GM19099 (cell line): ENCODE data around the gene SPI1.

Experiments used
- POLR2A ChIP-seq: IDR thresholded peaks from 3 replicates; pipeline ENCODE4 v1.6.1; 2011; ENCODE audit warnings: low read depth; ENCODE audit not compliant: insufficient read length; ENCODE audit errors: extremely low read depth

Gene SPI1

DNA sequence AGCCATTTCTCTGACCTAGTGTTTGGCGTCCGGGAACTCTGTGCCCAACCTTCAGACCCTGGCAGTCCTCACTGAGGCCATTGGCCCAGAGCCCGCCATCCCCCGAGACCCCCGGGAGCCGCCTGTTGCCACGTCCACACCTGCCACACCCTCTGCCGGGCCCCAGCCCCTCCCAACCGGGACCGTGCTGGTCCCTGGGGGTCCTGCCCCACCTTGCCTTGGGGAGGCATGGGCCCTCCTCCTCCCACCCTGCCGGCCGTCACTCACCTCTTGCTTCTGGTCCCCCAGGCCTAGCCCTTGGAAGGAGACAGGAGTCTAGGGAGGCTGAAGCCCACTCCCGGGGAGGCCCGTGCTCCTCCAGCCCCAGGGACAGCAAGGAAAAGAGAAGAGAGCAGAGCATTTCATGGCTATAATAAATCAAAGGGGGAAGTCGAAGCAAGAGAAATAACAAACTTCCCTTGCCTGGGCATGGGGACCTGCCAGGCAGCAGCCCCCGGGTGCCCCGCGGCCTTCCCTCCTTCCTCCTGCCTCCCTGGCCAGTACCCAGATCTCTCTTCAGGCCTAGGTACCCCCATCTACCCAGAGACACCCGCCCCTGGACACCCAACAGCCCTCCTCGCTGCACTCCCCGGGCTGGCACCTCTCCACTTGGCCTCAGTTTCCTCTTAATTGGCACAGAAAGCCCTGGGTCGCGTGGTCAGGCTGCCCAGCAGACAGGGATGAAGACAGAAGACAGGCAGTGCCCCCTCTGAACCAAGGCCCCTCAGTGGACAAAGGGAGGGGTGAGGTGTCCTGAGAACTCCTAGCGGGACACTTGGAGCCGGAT lies 17.1 kb upstream of the SPI1 start:
- TF ChIP-seq POLR2A: no peak

DNA sequence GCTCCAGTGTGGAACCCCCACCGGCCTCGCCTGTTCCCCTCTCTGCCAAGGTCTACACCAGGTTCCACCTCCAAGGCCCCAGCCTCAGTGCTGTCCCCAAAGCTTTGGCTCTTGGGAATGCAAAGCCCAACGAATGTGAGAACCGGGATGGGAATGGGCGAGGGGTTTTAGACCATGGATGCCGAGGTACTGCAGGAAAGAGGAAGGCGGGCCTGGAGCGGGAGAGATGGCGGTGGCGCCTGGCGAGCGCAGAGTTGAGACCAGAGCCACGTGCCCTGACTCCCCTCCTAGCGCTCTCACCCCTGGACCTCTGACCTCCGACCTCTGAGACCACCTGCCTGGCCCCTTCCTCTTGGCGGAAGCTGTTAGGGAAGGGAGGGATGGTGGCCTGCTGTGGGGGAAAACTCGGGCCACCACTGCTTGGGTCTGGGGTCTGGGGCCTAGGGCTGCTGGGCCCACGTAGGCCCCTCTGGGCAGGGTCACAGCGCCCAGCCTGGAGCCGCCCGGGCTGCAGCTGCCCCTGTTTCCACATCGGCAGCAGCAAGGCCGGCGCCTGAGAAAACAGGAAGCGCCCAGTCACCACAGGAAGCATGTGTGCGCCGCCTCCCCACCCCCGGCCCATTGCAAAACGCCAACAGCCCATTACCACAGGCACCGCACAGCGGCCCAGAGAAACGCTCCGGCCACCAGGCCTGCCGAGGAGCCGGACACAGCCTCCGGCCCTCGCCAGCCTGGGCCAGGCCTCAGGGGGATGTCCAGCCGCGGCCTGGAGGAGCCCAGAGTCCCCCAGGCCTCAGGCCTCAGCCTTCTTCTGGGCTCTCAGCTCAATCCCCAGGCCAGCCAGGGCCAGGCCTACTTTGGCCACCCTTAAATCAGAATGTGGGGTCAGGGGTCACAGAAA lies 16.2 kb upstream of the SPI1 start:
- TF ChIP-seq POLR2A: peak; percentile 84

GRCh38 chr11:47394050-47394321 lies 15.6 kb upstream of the SPI1 start:
- TF ChIP-seq POLR2A: no peak

- TF ChIP-seq POLR2A: no peak
Measured at GRCh38 chr11:47393163-47394049, 15.1 kb upstream of the SPI1 start.

DNA sequence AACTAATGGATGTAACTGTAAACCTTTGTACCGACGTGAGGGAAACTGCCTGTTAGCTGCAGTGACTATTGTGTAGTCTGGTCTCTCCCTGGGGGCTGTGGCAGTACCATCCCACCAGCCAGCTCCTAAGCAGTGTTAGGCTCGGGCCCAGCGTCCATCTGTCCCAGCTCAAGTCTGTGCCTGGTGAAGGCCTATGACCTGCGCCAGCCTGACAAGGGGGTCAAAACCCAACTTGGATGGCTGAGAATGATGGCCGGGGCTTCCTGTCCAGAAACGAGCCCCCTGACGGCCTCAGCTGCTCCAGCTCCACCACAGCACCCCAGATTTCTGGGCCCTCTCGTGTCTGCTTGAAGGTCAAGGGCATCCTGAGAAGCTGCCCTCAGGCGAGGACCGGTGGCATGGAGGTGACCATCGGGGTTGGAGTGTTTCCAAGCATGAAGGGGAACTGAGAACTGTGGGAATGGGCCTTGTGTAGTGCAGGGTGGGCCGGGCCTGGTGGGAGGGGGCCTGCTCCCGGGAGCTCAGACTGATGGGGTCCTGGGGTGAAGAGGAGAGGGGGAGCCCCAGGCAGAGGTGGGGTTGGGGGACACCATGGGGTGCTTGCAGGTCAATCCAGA lies 14.3 kb upstream of the SPI1 start:
- no peak for TF ChIP-seq POLR2A

GRCh38 chr11:47391711-47392432 lies 13.5 kb upstream of the SPI1 start:
- no peak for TF ChIP-seq POLR2A

DNA sequence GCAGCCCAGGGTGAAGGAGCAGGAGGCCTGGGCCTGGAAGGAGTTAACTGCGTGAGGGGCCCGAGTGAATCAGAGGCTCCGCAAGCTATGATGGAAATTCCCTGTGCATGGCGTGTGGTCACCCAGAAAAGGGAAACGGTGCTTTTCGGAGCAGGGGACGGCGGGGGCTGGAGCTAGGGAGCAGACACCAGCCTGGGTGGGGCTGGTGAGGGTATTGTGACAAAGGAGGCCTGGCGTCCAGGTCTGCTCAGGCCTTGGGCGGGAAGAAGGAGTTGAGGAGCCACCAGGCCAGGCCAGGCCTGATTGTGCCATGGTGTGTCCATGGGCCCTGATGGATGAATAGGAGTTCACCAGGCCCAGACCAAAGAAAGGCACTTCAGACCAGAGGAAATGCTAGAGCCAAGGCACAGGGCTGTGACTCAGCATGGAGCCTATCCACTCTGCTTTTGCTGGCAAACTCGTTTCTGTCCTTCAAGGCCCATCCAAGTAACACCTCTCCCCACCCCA lies 12.8 kb upstream of the SPI1 start:
- TF ChIP-seq POLR2A: no peak

- TF ChIP-seq POLR2A: no peak
Measured at GRCh38 chr11:47390422-47390760, 12.0 kb upstream of the SPI1 start.

GRCh38 chr11:47389577-47390421 lies 11.5 kb upstream of the SPI1 start:
- TF ChIP-seq POLR2A: no peak

DNA sequence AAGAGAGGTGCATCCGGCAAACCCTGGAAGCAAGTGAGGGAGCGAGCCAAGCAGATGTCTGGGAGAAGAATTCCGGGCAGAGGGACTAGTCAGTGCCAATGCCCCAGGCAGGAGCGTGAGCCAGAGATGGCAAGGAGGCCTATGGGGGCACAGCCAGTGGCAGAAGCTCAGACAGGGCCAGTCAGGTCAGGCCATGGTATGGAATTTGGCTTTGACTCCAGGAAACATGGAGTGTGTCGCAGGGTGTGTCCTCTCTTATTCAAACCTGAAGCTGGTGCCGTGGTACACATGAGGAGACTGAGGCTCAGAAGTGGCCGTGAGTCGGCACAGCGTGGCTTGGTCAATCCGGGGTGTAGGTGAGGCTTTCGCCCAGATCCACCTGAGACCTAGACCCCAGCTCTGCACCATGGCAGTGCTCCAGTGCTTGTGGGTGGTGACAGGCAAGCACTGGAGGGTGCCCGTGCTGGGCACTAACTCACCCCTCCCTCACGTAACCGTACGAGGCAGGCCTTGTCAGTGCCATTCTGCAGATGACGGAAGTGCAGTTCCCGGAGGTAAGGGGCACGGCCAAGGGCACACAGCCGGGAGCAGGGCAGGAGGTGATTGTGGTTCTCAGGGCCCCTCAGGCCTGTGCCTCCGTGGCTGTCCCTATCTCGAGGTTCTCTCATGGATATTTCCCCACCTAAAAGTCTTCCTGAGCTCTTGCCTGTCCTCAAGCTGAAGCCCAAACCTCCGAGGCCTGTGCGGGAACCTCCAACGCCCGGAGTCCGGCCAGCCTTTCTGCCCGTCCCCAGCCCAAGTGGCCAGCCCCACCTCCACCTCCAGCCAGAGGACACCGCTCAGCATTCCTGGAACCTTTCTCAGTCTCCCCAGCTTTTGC lies 10.6 kb upstream of the SPI1 start:
- TF ChIP-seq POLR2A: no peak

- no peak for TF ChIP-seq POLR2A
Measured at GRCh38 chr11:47387944-47388696, 9.8 kb upstream of the SPI1 start.
